Breast epithelium (tissue), 4 donors: ENCODE results near the gene MGAT5B. TPM values are rescaled to one million over a fixed set of nuclear protein-coding genes. Genes with fewer than 3 reads are reported as not detected.

Experiments used
- DNase-seq, 2 donors: peaks; one replicate each; pipeline ENCODE4 v3.0.0-alpha.2; 2019; ENCODE audit warnings: low spot score in 2 of 2
- H3K27ac ChIP-seq, 2 donors: fragments of 200-600 bp; sonication (generic) in 1 of 2; one replicate each; pipeline ENCODE4 v1.5.1; 2016 to 2019; ENCODE audit warnings: mild to moderate bottlenecking in 1 of 2
- H3K27me3 ChIP-seq, 2 donors: fragments of 200-600 bp; sonication (generic) in 1 of 2; one replicate each; pipeline versions ENCODE4 v1.5.1 to v1.6.0; 2017 to 2019; ENCODE audit warnings: control low read depth in 1 of 2, mild to moderate bottlenecking in 1 of 2
- H3K36me3 ChIP-seq: fragments of 200-600 bp; one replicate; pipeline ENCODE4 v1.5.1; 2019
- H3K4me1 ChIP-seq, 2 donors: fragments of 200-600 bp; sonication (generic); one replicate each; pipeline ENCODE4 v1.5.1; 2016 to 2019; ENCODE audit warnings: control low read depth in 1 of 2
- H3K4me3 ChIP-seq, 3 donors: fragments of 200-600 bp; sonication (generic); 1 replicate in 2 of 3; 2 replicates in 1 of 3; pipeline ENCODE4 v1.5.1; 2016 to 2019; ENCODE audit warnings: mild to moderate bottlenecking in 3 of 3, moderate library complexity in 2 of 3
- H3K9me3 ChIP-seq, 2 donors: fragments of 200-600 bp; sonication (generic) in 1 of 2; one replicate each; pipeline ENCODE4 v1.5.1; 2016 to 2019; ENCODE audit warnings: control low read depth in 1 of 2
- CTCF ChIP-seq, 3 donors: fragments of 450-650 bp; IDR thresholded peaks; one replicate each; pipeline ENCODE4 v1.5.1; 2016 to 2017; ENCODE audit warnings: antibody characterized with exemption in 3 of 3, mild to moderate bottlenecking in 3 of 3, moderate library complexity in 3 of 3
- POLR2A ChIP-seq: fragments of 450-650 bp; IDR thresholded peaks from one replicate; pipeline ENCODE4 v1.6.1; 2016; ENCODE audit warnings: antibody characterized with exemption, mild to moderate bottlenecking, moderate library complexity
- POLR2AphosphoS5 ChIP-seq, 3 donors: sonication (generic); formaldehyde crosslinking; IDR thresholded peaks; one replicate each; pipeline ENCODE4 v1.6.1; 2017; ENCODE audit warnings: antibody characterized with exemption in 3 of 3
- intact Hi-C: fragments of 100-400 bp; cut with DNase I; formaldehyde crosslinking; loops from one replicate; pipeline ENCODE4 v1.15.1; 2023; ENCODE audit warnings: low total_unique reads
- total RNA-seq, 3 donors: library from RNA; depleted of rRNA; stranded (reverse); fragments of >200 nt; gene quantifications; one replicate each; pipeline ENCODE4 v1.1.0, GENCODE V29; 2016

MGAT5B gene
- total RNA-seq, 3 donors from 2014 or later, result 0.32 to 0.33 TPM; not detected in 1

GRCh38 chr17:76966016-76966415, 97.8 kb downstream of the MGAT5B start:
- Histone ChIP-seq H3K27me3 (peaks cover 0 to 18% of the 10 kb centered on the region in 2 donors), H3K27ac (no peak overlapping the region), H3K4me3 (no peak overlapping the region), H3K9me3 (no peaks in the 10 kb centered on the region), H3K4me1 (peaks cover 0 to 9% of the 10 kb centered on the region in 2 donors), H3K36me3 (no peaks in the 10 kb centered on the region)
- no peak for TF ChIP-seq CTCF (IDR thresholded peaks at IDR 0.05)
- no peak for DNase-seq
- intact Hi-C loops, result no loop called here

- no peak for DNase-seq
- intact Hi-C loops, result no loop called here
- peaks cover 0 to 9% of the 10 kb centered on the region in 2 donors for H3K4me1 ChIP-seq
- TF ChIP-seq CTCF (IDR thresholded peaks at IDR 0.05) (no peak), POLR2A (no peak), POLR2AphosphoS5 (IDR thresholded peaks at IDR 0.05) (no peak)
- H3K4me3 ChIP-seq, result no peak overlapping the region
- no peaks in the 10 kb centered on the region for H3K36me3 ChIP-seq
- H3K9me3 ChIP-seq, result no peaks in the 10 kb centered on the region
- H3K27ac ChIP-seq, result no peak overlapping the region
- H3K27me3 ChIP-seq, result peaks cover 0 to 18% of the 10 kb centered on the region in 2 donors
Observed at GRCh38 chr17:76966486-76967181, 98.4 kb downstream of the MGAT5B start.

GRCh38 chr17:76967762-76968161, 99.6 kb downstream of the MGAT5B start:
- intact Hi-C loops, result no loop called here
- Histone ChIP-seq H3K4me1 (peaks cover 0 to 9% of the 10 kb centered on the region in 2 donors), H3K27ac (no peak overlapping the region), H3K27me3 (peaks cover 0 to 18% of the 10 kb centered on the region in 2 donors), H3K9me3 (no peaks in the 10 kb centered on the region), H3K36me3 (no peaks in the 10 kb centered on the region), H3K4me3 (no peak overlapping the region)
- TF ChIP-seq POLR2A (no peak), POLR2AphosphoS5 (IDR thresholded peaks at IDR 0.05) (no peak), CTCF (IDR thresholded peaks at IDR 0.05) (no peak)
- no peak for DNase-seq

- Histone ChIP-seq H3K4me1 (peaks cover 0 to 9% of the 10 kb centered on the region in 2 donors), H3K36me3 (no peaks in the 10 kb centered on the region), H3K27ac (no peak overlapping the region), H3K4me3 (peak overlapping the region; percentile 3 to 57 (median 41)), H3K27me3 (peaks cover 0 to 18% of the 10 kb centered on the region in 2 donors), H3K9me3 (no peaks in the 10 kb centered on the region)
- intact Hi-C loops, result no loop called here
- DNase-seq, result no peak
- no peak for TF ChIP-seq POLR2A
- no peak for TF ChIP-seq POLR2AphosphoS5 (IDR thresholded peaks at IDR 0.05)
- TF ChIP-seq CTCF (IDR thresholded peaks at IDR 0.05), result no peak
Observed at GRCh38 chr17:76968707-76969597, 100.7 kb downstream of the MGAT5B start.
